Sigmoid colon (tissue), 4 donors: ENCODE results near the gene RHEBL1.

Experiments used
- CTCF ChIP-seq, 4 experiments: fragments of 450-650 bp in 3 of 4; fragments of 200-600 bp in 1 of 4; IDR thresholded peaks; one replicate each; pipeline ENCODE4 v1.5.1; 2016 to 2019; ENCODE audit warnings: antibody characterized with exemption in 4 of 4, mild to moderate bottlenecking in 3 of 4, moderate library complexity in 2 of 4
- EP300 ChIP-seq, 4 donors: sonication (generic); formaldehyde crosslinking; IDR thresholded peaks; one replicate each; pipeline ENCODE4 v1.6.1; 2017; ENCODE audit warnings: antibody characterized with exemption in 4 of 4
- POLR2A ChIP-seq, 2 donors: fragments of 450-650 bp; IDR thresholded peaks; one replicate each; pipeline ENCODE4 v1.6.1; 2016; ENCODE audit warnings: antibody characterized with exemption in 2 of 2, mild to moderate bottlenecking in 2 of 2, moderate library complexity in 2 of 2
- POLR2AphosphoS5 ChIP-seq, 4 donors: sonication (generic); formaldehyde crosslinking; IDR thresholded peaks; one replicate each; pipeline ENCODE4 v1.6.1; 2017; ENCODE audit warnings: antibody characterized with exemption in 4 of 4

DNA sequence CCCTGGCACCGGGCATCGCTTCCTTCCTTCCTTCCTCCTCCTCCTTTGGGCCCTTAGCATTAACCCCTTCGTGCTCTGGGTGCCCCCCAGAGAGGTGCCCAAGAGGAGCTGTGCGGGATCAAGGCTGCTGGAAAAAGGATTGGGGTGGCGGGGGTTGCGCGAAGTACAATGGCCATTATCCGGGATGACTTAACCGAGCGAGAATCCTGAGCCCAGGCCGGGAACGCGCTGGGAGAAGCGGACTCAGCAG is 22.0 kb upstream of the RHEBL1 start:
- no peak for TF ChIP-seq CTCF (IDR thresholded peaks at IDR 0.05)
- no peak for TF ChIP-seq POLR2AphosphoS5 (IDR thresholded peaks at IDR 0.05)
- TF ChIP-seq EP300 (IDR thresholded peaks at IDR 0.05): no peak
- TF ChIP-seq POLR2A (IDR thresholded peaks at IDR 0.05): no peak
